HG03558 (cell line): ENCODE data around the gene PAWR.
"Not testable (repeated sequence)": the region's sequence is repeated elsewhere in the genome, so short reads cannot be mapped to it uniquely, and the experiment has no call there.

Source experiments
- ATAC-seq: cut with Tn5 transposase; IDR thresholded peaks from one replicate; pipeline ENCODE4 v1.9.1; 2021; ENCODE audit warnings: moderate number of reproducible peaks; ENCODE audit not compliant: unreplicated experiment; ENCODE audit errors: extremely low read depth

Gene PAWR

DNA sequence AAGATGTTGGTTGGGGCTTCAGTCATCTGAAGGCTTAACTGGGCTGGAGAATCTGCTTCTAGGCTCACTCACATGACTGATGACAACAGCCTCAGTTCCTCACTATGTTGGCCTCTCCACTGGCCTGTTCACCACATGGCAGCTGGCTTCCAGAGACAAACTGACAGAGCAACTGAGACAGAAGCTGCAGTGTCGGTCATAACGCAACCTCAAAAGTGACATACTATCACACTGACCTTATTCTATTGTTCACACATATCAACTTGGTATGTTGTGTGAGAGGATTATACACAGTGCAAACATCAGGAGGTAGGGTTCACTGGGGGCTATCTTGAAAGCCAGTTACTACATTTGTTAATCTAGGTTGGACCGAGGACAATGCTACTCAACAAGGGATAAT is 92.9 kb downstream of the PAWR start:
- ATAC-seq: no peak

DNA sequence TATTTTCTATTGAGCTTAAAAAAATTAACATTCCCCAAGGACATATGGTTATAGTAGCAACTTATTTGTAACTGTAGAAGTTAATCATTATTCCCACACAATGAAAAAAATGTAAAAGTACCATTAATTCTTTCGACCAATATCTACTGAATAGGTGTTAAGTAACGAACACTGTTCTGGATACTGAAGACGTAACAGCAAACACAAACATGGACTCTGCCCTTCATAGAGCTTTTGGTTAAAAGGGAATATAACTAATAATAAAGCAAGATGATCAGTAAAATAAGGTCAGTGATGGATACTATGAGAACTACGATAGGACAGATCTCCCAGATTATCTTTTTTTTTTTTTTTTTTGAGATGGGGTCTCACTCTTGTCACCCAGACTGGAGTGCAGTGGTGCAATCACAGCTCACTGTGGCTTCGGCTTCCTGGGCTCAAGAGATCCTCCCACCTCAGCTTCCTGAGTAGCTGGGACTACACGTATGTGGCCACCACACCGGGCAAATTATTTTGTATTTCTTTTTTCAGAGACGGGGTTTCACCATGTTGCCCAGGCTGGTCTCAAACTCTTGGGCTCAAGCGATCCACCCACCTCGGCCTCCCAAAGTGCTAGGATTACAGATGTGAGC is 93.9 kb downstream of the PAWR start:
- ATAC-seq: no peak

DNA sequence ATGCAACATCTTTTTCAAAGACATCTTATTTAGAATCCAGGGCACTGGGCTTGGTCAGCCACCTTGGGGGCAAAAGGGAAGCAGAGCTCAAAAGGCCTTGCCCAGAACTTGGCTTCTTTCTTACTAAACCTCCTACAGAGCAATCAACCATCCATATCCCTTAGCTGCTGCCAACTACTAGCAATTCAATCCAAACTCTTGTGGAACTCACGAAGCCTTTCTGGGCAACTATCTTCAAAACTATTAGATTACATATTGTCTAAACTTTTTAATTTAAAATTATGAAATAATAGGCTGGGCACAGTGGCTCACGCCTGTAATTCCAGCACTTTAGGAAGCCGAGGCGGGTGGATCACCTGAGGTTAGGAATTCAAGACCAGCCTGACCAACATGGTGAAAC is 95.5 kb downstream of the PAWR start:
- no peak for ATAC-seq

DNA sequence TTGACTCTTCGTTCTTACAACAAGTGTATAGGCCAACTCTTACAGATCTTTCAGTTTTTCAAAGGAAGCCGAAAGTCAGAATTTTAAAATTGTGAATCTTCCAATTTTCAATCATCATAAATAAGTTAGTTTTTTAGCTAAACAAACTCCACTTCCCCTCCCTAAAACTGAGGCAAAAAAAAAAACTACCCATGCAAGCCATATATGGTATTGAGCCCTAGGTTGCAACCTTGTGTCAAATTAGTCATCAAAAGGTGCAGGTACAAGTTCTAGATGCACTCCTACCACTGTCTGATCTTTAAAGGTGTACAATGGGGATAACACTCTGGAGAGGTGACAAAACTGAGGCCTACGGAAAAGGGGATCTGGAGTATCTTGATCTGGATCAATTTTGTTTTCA is 97.9 kb downstream of the PAWR start:
- no peak for ATAC-seq

DNA sequence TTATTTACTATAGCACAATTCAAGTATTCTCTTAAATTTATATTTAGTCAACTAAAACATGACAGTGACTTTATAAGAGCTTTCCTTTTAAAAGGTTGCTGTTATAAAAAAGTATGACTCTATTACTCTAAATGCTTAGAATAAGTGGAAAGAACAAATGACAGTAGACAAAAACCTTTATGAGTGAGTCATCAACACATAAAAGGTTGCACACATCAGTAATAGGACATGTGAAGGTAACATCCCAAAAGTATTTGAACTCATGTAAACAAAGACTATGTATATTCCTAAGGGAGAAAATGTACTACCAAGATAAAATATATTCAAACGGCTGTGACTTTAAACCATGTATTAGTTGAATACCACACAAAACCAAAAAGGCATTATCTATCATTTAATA is 98.8 kb downstream of the PAWR start:
- ATAC-seq: no peak

DNA sequence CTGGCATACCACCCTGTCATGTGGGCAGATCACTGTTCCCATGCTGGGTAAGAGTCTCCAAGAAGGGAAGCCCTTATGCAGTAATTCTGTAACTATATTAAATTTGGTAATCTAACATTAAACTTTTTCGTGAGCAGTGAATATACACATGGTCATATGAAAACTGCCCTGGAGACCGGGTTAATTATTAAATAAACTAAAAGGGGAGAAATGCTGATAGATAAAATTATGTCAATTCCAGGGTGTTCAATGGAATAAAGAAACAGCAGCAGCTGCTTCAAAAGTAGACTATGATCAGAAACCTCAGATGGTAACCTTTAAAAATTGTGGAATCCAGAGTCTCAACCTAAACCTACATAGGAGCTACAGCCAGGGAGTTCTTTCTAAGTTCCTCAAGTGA is 100.0 kb downstream of the PAWR start:
- no peak for ATAC-seq

DNA sequence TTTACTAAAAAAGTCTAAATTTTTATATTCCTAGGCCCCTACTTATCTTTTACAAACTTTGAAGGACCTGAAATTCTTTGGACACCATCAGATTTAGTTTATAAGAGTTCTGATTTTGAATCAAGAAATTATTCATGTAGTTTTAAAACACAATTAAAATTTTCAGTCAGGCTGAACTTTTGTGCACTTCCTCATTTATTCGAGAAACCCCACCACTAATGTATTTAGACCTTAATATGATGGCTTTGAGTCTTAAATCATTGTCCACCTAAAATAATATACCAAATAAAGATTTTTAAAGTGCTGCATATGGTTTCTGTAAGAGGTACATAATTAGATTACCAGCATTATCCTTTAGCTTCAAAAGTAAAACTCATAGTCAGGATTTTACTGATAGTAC is 103.4 kb downstream of the PAWR start:
- no peak for ATAC-seq

DNA sequence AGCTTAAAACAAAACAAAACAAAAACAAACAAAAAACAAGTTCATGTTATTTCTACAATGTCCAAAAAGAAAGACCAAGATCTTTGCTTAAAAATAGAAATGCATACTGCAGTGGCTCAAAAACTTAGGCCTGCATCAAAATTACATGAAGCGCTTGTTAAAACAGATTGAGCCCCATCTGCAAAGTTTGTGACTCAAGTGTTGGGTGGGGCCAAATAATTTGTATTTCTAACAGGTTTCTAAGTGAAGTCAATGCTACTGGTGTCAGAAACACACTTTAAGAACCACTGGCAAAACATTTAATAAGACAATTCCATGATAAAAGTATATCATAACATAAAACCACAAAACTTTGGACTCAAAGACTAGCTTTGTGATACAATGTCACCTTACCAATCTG is 105.6 kb downstream of the PAWR start:
- ATAC-seq: no peak

DNA sequence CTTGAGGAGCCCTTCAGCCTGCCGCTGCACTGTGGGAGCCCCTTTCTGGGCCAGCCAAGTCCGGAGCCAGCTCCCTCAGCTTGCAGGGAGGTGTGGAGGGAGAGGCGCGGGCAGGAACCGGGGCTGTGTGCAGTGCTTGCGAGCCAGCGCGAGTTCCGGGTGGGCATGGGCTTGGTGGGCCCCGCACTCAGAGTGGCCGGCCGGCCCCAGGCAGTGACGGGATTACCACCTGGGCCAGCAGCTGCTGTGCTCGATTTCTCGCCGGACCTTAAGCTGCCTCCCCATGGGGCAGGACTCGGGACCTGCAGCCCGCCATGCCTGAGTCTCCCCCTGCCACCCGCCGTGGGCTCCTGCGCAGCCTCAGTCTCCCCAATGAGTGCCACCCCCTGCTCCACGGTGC is 116.9 kb downstream of the PAWR start:
- ATAC-seq: no peak

DNA sequence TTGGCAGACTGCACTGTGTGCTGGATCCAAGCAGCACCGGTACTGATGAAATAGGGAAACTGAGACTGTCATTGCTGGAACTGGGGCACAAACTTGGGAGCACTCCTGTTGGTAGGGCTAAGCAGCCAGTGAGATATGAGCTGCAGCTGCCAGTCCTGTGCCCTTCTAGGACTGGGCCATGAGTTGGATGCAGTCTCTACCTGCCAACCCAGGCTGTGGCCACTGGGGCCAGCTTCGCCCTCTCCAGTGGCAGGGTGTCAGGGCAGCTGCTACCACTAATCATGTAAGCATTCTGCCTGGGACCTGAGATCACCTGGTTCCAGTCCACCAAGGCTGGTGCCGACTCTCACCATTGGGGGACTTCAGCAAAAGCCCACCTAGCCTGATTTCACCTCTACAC is 121.1 kb downstream of the PAWR start:
- no peak for ATAC-seq

DNA sequence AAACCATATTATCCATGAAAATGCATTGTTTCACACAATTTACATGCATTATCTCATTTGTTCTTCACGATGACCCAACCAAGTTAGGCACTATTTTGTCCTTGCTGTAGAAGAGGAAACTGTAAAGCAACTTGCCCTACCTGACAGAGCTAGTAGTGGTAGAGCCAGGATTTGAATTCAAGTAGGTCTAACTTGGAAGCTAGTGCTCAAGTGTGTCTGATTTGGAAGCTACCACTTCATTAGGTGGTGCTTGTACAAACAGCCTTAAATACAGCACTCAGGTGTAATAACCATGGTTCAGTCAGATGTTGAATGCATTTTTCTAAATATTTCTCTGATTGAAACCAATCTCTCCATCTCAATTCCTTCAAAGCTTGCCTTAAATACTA is 123.6 kb downstream of the PAWR start:
- ATAC-seq: no peak

DNA sequence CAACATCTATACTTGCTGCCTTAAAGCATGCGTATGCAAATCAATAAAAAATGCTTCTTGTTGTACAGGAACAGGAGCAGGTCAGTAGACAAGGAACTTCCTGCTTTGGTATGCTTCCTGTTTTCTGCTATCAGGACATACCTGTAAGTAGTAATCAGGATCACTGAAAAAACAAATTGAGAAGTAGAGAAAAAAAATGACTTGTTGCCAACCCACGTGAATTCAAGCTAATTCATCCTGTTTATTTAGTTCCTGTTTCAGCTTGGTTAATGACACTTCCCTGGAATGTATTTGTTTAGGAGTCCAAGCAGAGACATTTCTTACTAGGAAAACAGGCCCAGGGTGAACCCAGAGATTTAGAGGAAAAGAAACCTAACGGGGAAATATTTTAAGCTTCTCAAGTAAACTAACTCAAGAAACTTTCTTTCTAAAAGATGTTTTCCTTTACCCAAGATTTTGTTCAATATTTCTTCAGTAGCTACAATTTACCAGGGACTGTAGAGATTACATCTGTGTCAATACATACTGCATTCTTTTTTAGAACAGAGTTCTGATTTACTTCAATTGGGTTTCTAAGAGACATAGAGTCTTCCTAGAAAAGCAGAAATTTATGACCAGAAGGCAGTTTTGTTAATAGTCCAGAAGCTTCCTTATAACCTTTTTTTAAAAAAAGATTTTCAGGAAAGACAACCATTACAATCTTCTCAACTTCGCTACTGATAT is 124.2 kb downstream of the PAWR start:
- ATAC-seq: no peak

DNA sequence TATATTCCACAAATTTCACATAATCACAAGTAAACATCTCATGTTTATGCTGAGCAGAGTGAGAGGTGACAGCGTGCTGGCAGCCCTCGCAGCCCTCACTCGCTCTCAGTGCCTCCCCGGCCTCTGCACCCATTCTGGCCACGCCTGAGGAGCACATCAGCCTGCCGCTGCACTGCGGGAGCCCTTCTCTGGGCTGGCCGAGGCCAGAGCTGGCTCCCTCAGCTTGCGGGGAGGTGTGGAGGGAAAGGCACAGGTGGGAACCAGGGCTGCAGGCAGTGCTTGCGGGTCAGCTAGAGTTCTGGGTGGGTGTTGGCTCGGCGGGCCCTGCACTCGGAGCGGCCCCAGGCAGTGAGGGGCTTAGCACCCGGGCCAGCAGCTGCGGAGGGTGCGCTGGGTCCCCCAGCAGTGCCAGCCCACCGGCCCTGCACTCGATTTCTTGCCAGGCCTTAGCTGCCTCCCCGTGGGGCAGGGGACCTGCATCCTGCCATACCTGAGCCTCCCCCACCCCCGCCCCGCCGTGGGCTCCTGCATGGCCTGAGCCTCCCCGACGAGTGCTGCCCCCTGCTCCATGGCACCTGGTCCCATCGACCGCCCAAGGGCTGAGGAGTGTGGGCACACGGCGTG is 125.9 kb downstream of the PAWR start:
- not testable (repeated sequence) for ATAC-seq

DNA sequence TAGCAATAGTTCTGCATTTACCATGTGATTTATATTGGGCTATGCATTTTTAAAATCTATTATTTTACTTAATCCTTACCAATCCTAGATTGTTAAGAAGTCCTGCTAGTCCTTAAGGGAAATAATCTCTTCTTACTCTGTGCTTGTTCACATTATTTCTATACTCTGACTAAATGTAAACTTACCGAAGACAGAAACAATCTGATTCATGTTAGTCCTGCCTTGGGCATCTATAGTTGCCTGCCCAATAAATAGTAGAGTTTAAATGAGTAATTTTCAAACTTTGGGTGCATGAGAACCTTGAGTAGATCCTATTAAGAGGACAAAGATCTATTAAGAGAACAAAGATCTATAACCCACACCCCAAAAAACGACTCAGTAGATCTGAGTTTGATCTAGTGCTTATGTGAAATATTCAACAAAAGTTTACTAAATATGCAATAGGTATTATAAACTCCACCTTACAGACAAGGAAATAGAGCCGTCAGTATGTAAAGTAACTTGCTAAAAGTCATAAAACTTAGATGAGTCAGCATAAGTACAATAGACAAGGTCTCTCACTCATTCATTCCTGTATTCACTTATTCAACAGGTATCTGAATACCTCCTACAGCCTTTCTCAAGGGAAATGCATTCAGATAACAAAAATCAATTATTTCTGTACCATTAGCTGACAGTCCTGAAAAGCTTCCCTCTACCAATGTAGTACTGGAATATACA is 127.6 kb downstream of the PAWR start:
- no peak for ATAC-seq

DNA sequence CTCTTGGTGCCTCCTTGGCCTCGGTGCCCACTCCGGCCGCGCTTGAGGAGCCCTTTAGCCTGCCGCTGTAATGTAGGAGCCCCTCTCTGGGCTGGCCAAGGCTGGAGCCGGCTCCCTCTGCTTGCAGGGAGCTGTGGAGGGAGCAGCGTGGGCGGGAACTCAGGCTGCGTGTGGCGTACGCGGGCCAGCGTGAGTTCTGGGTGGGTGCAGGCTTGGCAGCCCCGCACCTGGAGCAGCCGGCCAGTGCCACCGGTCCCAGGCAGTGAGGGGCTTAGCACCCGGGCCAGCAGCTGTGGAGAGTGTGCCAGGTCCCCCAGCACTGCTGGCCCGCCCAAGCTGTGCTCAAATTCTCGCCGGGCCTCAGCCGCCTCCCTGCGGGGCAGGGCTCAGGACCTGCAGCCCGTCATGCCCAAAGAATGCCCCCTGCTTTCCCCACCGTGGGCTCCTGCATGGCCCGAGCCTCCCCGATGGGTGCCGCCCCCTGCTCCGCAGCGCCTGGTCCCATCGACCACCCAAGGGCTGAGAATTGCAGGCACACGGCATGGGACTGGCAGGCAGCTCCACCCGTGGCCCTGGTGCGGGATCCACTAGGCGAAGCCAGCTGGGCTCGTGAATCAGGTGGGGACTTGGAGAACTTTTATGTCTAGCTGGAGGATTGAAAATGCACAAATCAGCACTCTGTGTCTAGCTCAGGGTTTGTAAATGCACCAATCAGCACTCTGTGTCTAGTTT is 129.2 kb downstream of the PAWR start:
- no peak for ATAC-seq

DNA sequence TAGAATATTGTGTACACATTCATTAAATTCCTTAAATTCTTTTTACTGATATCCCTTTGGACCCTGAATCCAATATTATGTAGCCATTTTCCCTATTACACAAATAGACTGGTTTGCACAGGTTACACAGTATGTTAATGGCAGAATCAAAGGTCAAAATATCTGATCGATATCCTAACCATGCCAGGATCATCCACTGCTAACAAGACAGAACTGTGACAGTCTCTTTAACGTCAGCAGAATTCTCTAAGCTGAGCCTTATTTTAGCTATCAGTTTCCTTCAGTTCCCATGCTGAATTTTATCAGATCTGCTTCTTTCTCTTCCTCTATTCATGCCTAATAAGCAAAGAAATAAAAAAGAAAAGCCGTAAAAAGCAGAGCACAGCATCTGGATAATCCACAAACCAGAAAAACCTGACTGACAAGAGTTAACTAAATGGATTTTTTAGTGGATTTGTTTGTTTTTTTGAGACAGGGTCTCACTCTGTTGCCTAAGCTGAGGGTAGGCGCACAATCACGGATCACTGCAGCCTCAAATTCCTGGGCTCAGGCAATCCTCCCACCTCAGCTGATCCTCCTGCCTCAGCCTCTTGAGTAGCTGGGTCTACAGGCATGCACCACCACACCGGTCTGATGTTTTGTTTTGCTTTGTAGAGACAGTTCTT is 130.4 kb downstream of the PAWR start:
- no peak for ATAC-seq

DNA sequence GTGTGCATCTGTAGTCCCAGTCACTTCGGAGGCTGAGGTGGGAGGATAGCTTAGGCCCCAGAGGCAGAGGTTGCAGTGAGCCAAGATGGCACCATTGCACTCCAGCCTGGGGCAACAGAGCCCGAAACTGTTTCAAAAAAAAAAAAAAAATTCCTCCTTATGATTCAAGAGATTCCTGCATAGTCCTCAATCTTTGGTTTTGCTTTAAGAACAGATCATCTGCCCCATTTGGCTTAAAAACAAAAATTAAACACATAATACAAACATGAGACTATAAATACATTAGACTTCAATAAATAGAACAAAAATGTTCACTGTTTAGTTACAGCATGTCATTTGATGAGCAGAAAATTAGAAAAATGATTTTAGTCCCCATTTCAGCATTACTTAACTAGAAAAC is 131.2 kb downstream of the PAWR start:
- ATAC-seq: no peak

DNA sequence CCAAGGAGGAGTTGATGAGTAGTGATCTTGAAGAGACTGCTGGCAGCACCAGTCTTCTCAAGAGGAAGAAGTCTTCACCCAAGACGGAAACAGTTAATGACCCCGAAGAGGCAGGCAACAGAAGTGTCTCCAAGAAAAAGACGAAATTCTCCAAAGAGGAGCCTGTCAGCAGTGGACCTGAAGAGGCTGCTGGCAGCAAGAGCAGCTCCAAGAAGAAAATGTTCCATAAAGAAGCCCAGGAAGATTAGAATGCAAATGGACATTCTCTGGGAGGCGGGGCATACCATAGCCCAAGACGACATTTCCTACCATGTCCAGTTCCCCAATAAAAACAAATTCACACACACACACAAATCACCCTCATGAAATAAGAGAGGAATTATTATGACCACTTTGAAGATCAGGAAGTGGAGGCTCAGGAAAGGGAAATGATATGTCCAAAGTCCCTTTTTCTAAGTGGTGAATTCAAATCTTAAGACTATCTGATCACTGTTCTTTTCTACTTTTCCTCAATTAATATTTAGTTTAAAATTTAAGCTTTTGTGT is 131.8 kb downstream of the PAWR start:
- no peak for ATAC-seq

DNA sequence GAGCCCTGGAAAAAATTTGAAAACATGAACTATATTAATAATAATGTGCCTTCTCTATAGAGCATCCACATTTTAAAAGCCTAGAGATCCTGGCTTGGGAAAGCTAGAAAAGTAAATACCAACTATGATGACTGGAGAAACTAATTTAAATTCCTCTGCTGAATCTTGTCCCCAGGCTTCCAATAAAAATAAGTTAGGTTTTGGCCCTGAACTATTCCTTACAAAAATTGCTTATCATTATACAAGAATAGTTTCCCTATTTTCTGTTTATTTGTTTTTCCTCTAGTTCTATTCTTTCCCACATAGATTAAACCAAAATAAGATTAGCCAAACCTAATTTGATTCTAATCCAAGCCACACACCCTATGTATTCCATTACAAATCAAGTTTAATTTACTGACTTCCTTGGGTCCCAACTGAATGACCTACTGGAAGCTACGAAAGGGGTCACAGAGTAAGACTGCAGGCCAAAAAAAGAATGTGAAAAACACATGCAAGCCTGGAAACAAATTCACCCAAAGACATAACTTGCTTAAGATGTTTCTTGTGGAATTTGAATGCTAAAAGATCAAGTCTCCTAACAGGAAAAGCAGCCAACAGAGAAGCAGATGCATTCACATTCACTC is 133.0 kb downstream of the PAWR start:
- no peak for ATAC-seq
